CD4-positive, alpha-beta memory T cell (primary cell): Measurements from ENCODE around the gene KSR1. TPM values are rescaled to one million over a fixed set of nuclear protein-coding genes. Genes with fewer than 3 reads are reported as not detected.

Experiments
- CTCF ChIA-PET: fragments of 350-600 bp; sonication (Branson Sonifier 250); formaldehyde crosslinking; loops from one replicate; lab custom pipeline; 2021; ENCODE audit warnings: inconsistent platforms; ENCODE audit not compliant: partially characterized antibody; lab: Charles Lee
- POLR2A ChIA-PET: fragments of 350-600 bp; sonication (Branson Sonifier 250); formaldehyde crosslinking; loops from one replicate; lab custom pipeline; 2021; ENCODE audit not compliant: partially characterized antibody; lab: Charles Lee
- DNase-seq, 5 donors: peaks; one replicate each; pipeline versions ENCODE4 v3.0.0 to v3.0.0-alpha.2; 2020 to 2022; ENCODE audit warnings: mixed read lengths in 1 of 5
- H3K27ac ChIP-seq: one replicate; pipeline ENCODE4 v1.7.0; 2013; ENCODE audit warnings: low read depth, low read length
- H3K27me3 ChIP-seq: 2 replicates; pipeline ENCODE4 v1.7.0; 2013; ENCODE audit warnings: mild to moderate bottlenecking, low read length, moderate library complexity; ENCODE audit not compliant: insufficient read depth
- H3K36me3 ChIP-seq: 2 replicates; pipeline ENCODE4 v1.7.0; 2013; ENCODE audit warnings: mild to moderate bottlenecking, low read length, moderate library complexity; ENCODE audit not compliant: insufficient read depth
- H3K4me1 ChIP-seq: 2 replicates; pipeline ENCODE4 v1.7.0; 2013; ENCODE audit warnings: mild to moderate bottlenecking, low read length, moderate library complexity; ENCODE audit not compliant: insufficient read depth
- H3K4me3 ChIP-seq, 2 donors: one replicate each; pipeline ENCODE4 v1.7.0; 2013; ENCODE audit warnings: low read length in 2 of 2, mild to moderate bottlenecking in 1 of 2
- H3K9me3 ChIP-seq, 2 donors: one replicate each; pipeline ENCODE4 v1.7.0; 2013; ENCODE audit warnings: low read length in 2 of 2, control low read depth in 1 of 2; ENCODE audit not compliant: control insufficient read depth in 1 of 2
- H3K27ac Mint-ChIP-seq, 7 donors: one replicate each; pipeline ENCODE4 v1.8.0; 2020 to 2021; ENCODE audit warnings: mixed read lengths in 7 of 7, mild to moderate bottlenecking in 6 of 7, inconsistent platforms in 3 of 7, moderate library complexity in 3 of 7
- H3K27me3 Mint-ChIP-seq, 2 donors: one replicate each; pipeline ENCODE4 v1.8.0; 2020 to 2021; ENCODE audit warnings: mixed read lengths in 2 of 2
- H3K36me3 Mint-ChIP-seq, 2 donors: one replicate each; pipeline ENCODE4 v1.8.0; 2020 to 2021; ENCODE audit warnings: mixed read lengths in 2 of 2, inconsistent platforms in 1 of 2, mild to moderate bottlenecking in 1 of 2
- H3K4me1 Mint-ChIP-seq, 4 donors: one replicate each; pipeline ENCODE4 v1.8.0; 2020 to 2021; ENCODE audit warnings: mixed read lengths in 4 of 4, mild to moderate bottlenecking in 1 of 4
- H3K4me3 Mint-ChIP-seq, 8 donors: one replicate each; pipeline ENCODE4 v1.8.0; 2020 to 2021; ENCODE audit warnings: mixed read lengths in 8 of 8, mild to moderate bottlenecking in 7 of 8, moderate library complexity in 6 of 8, inconsistent platforms in 3 of 8
- H3K9me3 Mint-ChIP-seq, 8 donors: one replicate each; pipeline ENCODE4 v1.8.0; 2020 to 2021; ENCODE audit warnings: mixed read lengths in 8 of 8, mild to moderate bottlenecking in 5 of 8, inconsistent platforms in 3 of 8, moderate library complexity in 1 of 8
- intact Hi-C: fragments of 100-400 bp; cut with micrococcal nuclease; formaldehyde crosslinking; loops from one replicate; pipeline ENCODE4 v1.15.1; 2023
- polyA plus RNA-seq, 2 donors: library from polyadenylated mRNA; unstranded; fragments of 300-500 nt; fragmentation: Illumina TruSeq; gene quantifications; one replicate each; pipeline ENCODE4 v1.2.3, GENCODE V29; 2021
- total RNA-seq, 2 experiments: library from RNA; stranded (reverse); gene quantifications; one replicate each; pipeline ENCODE4 v1.2.3, GENCODE V29; 2021

KSR1 gene
- total and polyA plus RNA-seq, 4 experiments from 2014 or later: 0.77 to 40.0 (median 18.7) TPM

DNA sequence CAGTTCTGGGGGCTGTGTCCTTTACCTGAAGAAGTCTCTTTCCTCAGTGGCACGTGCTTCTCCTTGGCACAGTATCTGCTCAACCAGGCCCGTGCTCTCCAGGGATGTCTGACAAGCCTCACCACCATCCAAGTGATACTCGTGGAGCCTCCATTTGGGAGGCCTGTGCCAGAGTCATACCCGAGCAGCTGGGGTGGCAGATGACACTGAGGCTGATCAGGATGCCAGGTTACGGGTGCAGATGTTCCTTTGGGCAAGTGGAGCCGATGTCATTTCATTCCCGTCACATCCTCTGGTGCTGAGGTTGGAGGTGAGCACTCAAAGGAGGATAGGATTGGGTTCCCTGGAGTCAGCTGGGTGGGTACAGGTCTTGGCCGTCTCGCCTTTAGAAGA is 87.2 kb downstream of the KSR1 start:
- H3K4me1 ChIP-seq: peaks cover 43% of the 10 kb centered on the region
- no peak overlapping the region for H3K4me3 ChIP-seq
- H3K27ac ChIP-seq: no peak overlapping the region
- no peaks in the 10 kb centered on the region for H3K27me3 ChIP-seq
- H3K36me3 ChIP-seq: no peaks in the 10 kb centered on the region
- POLR2A ChIA-PET: no interaction called here
- Mint-ChIP-seq H3K27ac (peak overlapping the region in 3 of 7 donors; percentile 29 to 87 (median 58)), H3K36me3 (no peaks in the 10 kb centered on the region), H3K27me3 (no peaks in the 10 kb centered on the region), H3K4me1 (peaks cover 31 to 65% (median 49%) of the 10 kb centered on the region in 4 donors), H3K9me3 (no peaks in the 10 kb centered on the region), H3K4me3 (peak overlapping the region in 3 of 8 donors; percentile 10 to 59 (median 13))
- no peak for DNase-seq
- H3K9me3 ChIP-seq: no peaks in the 10 kb centered on the region
- CTCF ChIA-PET: no interaction called here
- intact Hi-C loops: no loop called here

DNA sequence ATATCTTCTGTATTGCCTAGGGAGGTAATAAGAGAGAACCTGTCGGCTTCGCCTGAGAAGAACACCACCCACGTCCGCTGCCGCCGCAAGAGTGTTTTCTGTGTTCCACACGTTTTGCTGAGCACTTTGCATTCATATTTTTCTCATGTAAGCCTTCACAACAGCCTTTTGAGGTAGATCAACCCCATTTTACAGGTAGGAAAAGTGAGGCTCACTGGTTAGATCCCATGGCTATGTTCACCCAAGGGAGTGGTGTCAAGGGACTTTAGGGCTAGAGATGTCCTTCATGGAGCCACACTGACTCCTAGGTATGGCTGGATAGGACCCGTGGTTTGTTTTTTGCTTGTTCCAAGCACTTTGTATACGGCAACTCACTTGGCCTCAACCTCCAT is 87.7 kb downstream of the KSR1 start:
- H3K9me3 ChIP-seq: no peaks in the 10 kb centered on the region
- H3K27ac ChIP-seq: no peak overlapping the region
- H3K36me3 ChIP-seq: no peaks in the 10 kb centered on the region
- no peaks in the 10 kb centered on the region for H3K27me3 ChIP-seq
- DNase-seq: no peak
- POLR2A ChIA-PET: no interaction called here
- H3K4me3 ChIP-seq: no peak overlapping the region
- H3K4me1 ChIP-seq: peaks cover 43% of the 10 kb centered on the region
- intact Hi-C loops: no loop called here
- CTCF ChIA-PET: interaction anchor here (1.5 kb wide), 1 partner anchor 56 kb away, joined by 7 read pairs; no protein-coding TSS in a partner anchor
- Mint-ChIP-seq H3K27ac (peak overlapping the region in 6 of 7 donors; percentile 1 to 87 (median 59)), H3K27me3 (no peaks in the 10 kb centered on the region), H3K9me3 (no peaks in the 10 kb centered on the region), H3K4me3 (peak overlapping the region in 7 of 8 donors; percentile 1 to 75 (median 59)), H3K36me3 (no peaks in the 10 kb centered on the region), H3K4me1 (peaks cover 31 to 65% (median 49%) of the 10 kb centered on the region in 4 donors)

DNA sequence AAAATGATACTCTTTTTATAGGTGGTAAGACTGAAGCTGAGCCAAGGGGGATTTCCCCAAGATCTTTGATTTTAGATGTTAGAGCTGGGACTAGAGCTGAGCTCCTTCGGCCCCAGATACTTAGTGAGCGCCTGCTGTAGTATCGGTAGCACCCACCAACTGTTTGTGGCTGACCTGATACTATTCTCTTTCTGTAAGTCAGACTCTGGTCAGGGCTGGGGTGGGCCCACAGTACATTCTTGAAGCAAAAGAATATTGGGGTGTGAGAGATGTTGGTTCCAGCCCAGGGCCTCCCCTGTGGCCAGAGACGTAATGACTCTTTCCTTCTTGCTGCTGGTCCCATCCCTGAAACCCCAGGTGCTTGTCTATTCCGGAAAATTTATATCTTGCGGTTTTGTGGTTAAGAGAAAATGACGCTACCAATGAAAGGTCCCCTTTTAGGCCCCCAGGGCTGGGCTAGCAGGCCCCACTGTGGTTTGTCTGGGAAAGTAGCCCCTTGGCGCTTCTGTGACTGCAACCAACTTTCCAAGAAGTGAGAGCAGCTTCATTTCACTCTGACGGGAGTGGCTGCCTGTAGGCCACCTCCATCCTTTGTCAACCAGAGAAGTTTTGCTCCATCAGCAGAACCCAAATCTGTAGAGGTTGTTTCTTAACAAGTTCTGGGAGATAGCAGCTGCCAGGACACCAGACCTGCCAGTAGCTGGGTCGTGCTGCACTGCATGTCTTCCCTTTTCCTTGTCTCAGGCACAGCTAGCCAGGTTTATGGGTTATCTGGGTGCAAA is 88.3 kb downstream of the KSR1 start:
- CTCF ChIA-PET: interaction anchor here (1.5 kb wide), 1 partner anchor 55 kb away, joined by 7 read pairs; no protein-coding TSS in a partner anchor
- no peaks in the 10 kb centered on the region for H3K9me3 ChIP-seq

DNA sequence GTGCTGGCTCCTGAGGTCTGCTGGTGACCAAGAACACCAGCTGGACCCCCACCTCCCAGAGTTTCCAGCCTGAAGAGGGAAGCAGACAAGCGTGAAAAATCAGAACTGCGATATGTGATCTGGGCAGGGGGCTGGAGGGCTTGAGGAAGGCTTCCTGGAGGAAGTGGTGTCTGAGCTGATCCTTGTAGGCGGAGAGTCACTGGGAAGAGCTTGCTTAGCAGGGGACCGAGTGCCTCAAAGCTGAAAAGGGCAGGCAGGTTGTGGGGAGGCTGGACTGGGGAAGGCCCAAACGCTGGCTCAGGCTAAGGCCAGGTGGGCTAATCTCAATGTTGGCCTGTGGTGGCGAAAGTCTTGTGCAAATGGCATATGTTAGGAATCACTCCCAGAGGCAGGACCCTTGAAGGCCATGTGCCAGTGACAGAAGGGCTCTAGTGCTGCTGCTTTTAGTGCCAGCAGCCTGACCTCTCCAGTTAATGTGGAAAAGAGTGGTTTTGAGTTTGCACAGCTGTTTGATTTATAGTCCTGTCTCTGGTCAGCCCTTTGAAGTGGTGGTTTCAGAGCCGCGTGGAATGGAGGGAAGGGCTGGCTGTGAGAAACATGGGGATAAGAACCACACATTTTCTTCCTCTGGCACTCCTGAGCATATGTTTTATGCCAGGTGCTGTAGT is 89.4 kb downstream of the KSR1 start:
- Histone ChIP-seq H3K4me3 (no peak overlapping the region), H3K36me3 (peaks cover 2% of the 10 kb centered on the region), H3K27me3 (no peaks in the 10 kb centered on the region), H3K9me3 (no peaks in the 10 kb centered on the region), H3K27ac (no peak overlapping the region), H3K4me1 (peaks cover 43% of the 10 kb centered on the region)
- H3K27ac Mint-ChIP-seq: peak overlapping the region in 4 of 7 donors; percentile 4 to 84 (median 50)
- DNase-seq: no peak
- no peak overlapping the region for H3K4me3 Mint-ChIP-seq
- POLR2A ChIA-PET: no interaction called here
- intact Hi-C loops: no loop called here
- CTCF ChIA-PET: interaction anchor here (1.0 to 1.5 kb wide), 2 partner anchors 54 to 301 kb away, joined by 3 to 7 read pairs; no protein-coding TSS in a partner anchor
- H3K4me1 Mint-ChIP-seq: peaks cover 30 to 59% (median 47%) of the 10 kb centered on the region in 4 donors
- no peaks in the 10 kb centered on the region for H3K27me3 Mint-ChIP-seq
- H3K36me3 Mint-ChIP-seq: peaks cover 0 to 4% of the 10 kb centered on the region in 2 donors
- no peaks in the 10 kb centered on the region for H3K9me3 Mint-ChIP-seq

More for the DNA sequence above, 88.3 kb downstream of the KSR1 start:
- H3K27ac ChIP-seq: no peak overlapping the region
- Mint-ChIP-seq H3K9me3 (no peaks in the 10 kb centered on the region), H3K4me1 (peaks cover 31 to 60% (median 47%) of the 10 kb centered on the region in 4 donors), H3K4me3 (peak overlapping the region in 7 of 8 donors; percentile 7 to 75 (median 59)), H3K27ac (peak overlapping the region; percentile 1 to 87 (median 58)), H3K36me3 (no peaks in the 10 kb centered on the region), H3K27me3 (no peaks in the 10 kb centered on the region)
- POLR2A ChIA-PET: no interaction called here
- peaks cover 43% of the 10 kb centered on the region for H3K4me1 ChIP-seq
- H3K27me3 ChIP-seq: no peaks in the 10 kb centered on the region
- H3K36me3 ChIP-seq: no peaks in the 10 kb centered on the region
- intact Hi-C loops: no loop called here
- peak; percentile 9 to 43 (median 11) for DNase-seq
- H3K4me3 ChIP-seq: no peak overlapping the region

DNA sequence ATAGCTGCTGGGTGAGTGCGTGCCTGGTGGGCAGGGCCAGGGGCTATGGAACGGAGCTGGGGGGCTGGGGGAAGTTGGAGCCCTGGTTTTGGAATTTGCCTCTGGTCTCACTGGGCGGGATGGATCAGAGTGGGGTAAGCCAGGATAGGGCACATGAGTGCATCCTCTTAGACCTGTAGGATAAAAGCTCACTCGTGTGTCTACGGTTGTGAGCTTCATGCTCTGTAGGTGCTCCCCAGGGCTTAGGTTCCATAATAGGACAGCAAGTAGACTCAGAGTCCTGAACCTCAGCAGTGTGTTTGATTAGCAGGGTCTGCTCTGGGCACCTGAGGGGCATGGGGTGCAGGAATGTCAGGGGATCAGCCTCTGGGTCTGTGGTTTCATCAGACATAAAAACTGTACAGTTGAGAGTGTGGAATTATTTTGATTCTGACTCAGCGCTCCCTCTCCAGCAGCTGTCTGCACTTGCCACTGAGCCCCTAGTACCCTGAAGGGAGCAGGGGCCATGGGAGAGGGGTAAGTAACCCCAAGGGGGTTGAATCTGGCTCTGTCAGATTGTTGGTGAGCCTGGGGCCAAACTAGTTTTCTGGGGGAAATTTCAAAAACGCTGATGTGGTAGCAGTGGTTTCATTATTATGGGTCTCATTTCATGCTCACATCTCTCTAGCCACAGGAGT is 90.5 kb downstream of the KSR1 start:
- Mint-ChIP-seq H3K27ac (peak overlapping the region in 4 of 7 donors; percentile 14 to 48 (median 30)), H3K36me3 (peaks cover 2 to 12% of the 10 kb centered on the region in 2 donors), H3K4me1 (peaks cover 26 to 48% (median 39%) of the 10 kb centered on the region in 4 donors), H3K9me3 (no peaks in the 10 kb centered on the region), H3K27me3 (no peaks in the 10 kb centered on the region), H3K4me3 (no peak overlapping the region)
- POLR2A ChIA-PET: no interaction called here
- DNase-seq: no peak
- H3K27ac ChIP-seq: no peak overlapping the region
- H3K36me3 ChIP-seq: peaks cover 3% of the 10 kb centered on the region
- no peak overlapping the region for H3K4me3 ChIP-seq
- intact Hi-C loops: no loop called here
- no peaks in the 10 kb centered on the region for H3K9me3 ChIP-seq
- no peaks in the 10 kb centered on the region for H3K27me3 ChIP-seq
- CTCF ChIA-PET: no interaction called here
- peaks cover 43% of the 10 kb centered on the region for H3K4me1 ChIP-seq

DNA sequence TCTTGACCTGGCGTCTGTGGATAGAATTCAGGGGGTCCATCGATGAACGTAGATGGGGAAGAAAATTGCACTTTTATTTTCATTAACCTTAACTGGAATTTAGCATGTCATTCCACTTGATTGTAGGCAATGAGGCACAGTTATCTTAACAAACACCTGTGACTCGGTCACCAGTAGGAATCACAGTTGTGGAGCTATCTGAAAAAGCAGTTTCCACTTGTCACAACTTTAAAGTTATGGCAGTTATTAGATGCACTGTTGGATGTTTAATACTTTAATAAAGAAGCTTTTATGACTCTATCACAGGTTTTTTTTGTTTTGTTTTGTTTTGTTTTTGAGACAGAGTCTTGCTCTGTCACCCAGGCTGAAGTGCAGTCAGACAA is 91.0 kb downstream of the KSR1 start:
- ChIA-PET POLR2A (no interaction called here), CTCF (no interaction called here)
- peaks cover 3% of the 10 kb centered on the region for H3K36me3 ChIP-seq
- H3K27ac ChIP-seq: no peak overlapping the region
- no peaks in the 10 kb centered on the region for H3K9me3 ChIP-seq
- no peak for DNase-seq
- peaks cover 40% of the 10 kb centered on the region for H3K4me1 ChIP-seq
- no peak overlapping the region for H3K4me3 ChIP-seq
- Mint-ChIP-seq H3K27ac (peak overlapping the region in 2 of 7 donors; percentile 14 to 19), H3K27me3 (no peaks in the 10 kb centered on the region), H3K4me3 (no peak overlapping the region), H3K4me1 (peaks cover 23 to 43% (median 34%) of the 10 kb centered on the region in 4 donors), H3K9me3 (no peaks in the 10 kb centered on the region), H3K36me3 (peaks cover 6 to 16% of the 10 kb centered on the region in 2 donors)
- intact Hi-C loops: no loop called here
- H3K27me3 ChIP-seq: no peaks in the 10 kb centered on the region

DNA sequence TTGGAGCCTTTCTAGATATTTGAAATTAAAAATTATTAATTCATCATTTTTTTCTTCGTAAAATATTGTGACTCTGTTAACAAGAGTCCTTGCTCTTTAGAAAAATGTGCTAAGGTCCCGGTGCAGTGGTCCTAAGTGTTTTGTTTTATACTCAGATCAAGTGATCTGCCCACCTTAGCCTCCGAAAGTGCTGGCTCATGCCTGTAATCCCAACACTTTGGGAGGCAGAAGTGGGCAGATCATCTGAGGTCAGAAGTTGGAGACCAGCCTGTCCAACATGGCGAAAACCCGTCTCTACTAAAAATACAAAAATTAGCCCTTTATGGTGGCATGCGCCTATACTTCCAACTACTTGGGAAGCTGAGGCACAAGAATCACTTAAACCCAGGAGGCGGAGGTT is 92.1 kb downstream of the KSR1 start:
- no peak overlapping the region for H3K4me3 Mint-ChIP-seq
- H3K27me3 Mint-ChIP-seq: no peaks in the 10 kb centered on the region
- peaks cover 10 to 18% of the 10 kb centered on the region in 2 donors for H3K36me3 Mint-ChIP-seq
- no peaks in the 10 kb centered on the region for H3K9me3 ChIP-seq
- ChIA-PET POLR2A (no interaction called here), CTCF (no interaction called here)
- H3K4me1 ChIP-seq: peaks cover 29% of the 10 kb centered on the region
- H3K4me3 ChIP-seq: no peak overlapping the region
- H3K27me3 ChIP-seq: no peaks in the 10 kb centered on the region
- H3K27ac Mint-ChIP-seq: no peak overlapping the region
- H3K9me3 Mint-ChIP-seq: no peaks in the 10 kb centered on the region
- no peak overlapping the region for H3K27ac ChIP-seq
- intact Hi-C loops: no loop called here
- peaks cover 20 to 38% (median 30%) of the 10 kb centered on the region in 4 donors for H3K4me1 Mint-ChIP-seq
- H3K36me3 ChIP-seq: peaks cover 3% of the 10 kb centered on the region
- DNase-seq: no peak
